ENCODE results near the gene ACTL7A.

ACTL7A gene, protein sequence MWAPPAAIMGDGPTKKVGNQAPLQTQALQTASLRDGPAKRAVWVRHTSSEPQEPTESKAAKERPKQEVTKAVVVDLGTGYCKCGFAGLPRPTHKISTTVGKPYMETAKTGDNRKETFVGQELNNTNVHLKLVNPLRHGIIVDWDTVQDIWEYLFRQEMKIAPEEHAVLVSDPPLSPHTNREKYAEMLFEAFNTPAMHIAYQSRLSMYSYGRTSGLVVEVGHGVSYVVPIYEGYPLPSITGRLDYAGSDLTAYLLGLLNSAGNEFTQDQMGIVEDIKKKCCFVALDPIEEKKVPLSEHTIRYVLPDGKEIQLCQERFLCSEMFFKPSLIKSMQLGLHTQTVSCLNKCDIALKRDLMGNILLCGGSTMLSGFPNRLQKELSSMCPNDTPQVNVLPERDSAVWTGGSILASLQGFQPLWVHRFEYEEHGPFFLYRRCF

DNA sequence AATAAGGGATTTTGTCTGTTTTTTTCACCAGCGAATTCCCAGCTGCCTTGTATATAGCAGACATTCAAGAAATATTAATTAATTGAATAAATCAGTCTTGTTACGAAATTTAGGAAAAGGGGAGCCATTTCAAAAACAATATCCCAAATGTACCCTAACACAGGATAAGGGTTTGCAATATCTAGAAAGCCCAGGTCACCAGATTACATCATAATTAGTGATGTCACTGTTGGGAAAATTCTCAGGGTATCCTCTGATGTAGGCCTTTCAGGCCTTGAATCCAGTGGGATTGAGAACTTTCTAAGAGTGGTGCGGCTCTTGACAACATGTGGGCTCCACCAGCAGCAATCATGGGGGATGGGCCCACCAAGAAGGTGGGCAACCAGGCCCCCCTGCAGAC, at the start of gene ACTL7A:
Gene ACTL7A (plus strand): TSS at position 270 of the 400 bp plus-strand sequence. CDS start 57 bp downstream, at position 327.
- Mint-ChIP-seq H3K27me3 (no peaks in the 10 kb centered on the region), H3K4me3 (no peak within 1 kb of the TSS), H3K36me3 (no peaks in the 10 kb centered on the region), H3K4me1 (ENCODE audit: low read depth) (no peaks in the 10 kb centered on the region), H3K27ac (no peak within 1 kb of the TSS), H3K9me3 (ENCODE audit: low read depth) (no peaks in the 10 kb centered on the region)

DNA sequence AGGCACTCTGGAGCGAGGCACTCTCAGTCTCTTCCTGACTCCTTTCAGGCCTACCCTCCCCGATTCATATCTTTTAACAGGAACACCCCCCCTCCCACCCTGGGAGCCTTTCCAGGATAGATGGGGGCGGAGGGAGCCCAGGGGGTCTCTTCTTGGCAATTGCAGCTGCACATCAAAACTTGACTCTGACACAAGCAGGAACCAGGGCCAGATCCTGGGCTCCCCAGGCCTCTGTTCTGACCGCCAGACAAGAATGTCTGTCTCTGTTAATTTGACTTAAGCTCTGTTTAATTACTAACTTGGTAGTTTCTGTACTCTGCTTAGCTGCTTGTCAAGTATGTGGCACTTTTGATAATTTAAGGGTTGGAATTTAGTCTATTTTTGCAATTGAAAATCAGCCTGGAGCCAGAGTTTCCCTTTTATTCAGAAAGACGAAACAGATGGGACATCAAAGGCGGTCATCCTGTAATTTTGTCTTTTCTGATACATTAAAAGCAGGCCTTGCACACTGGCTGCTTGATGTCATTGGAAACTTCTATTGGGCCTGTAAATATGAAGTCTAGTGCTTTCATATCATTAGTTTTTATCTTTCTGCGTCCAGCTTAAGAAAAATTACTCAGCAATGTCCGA, 49.6 kb upstream of the ACTL7A start:
- Mint-ChIP-seq H3K4me3 (no peak overlapping the region), H3K9me3 (ENCODE audit: low read depth) (peaks cover 5% of the 10 kb centered on the region), H3K27me3 (peaks cover 24% of the 10 kb centered on the region), H3K27ac (no peak overlapping the region), H3K4me1 (ENCODE audit: low read depth) (peaks cover 1% of the 10 kb centered on the region), H3K36me3 (no peaks in the 10 kb centered on the region)

DNA sequence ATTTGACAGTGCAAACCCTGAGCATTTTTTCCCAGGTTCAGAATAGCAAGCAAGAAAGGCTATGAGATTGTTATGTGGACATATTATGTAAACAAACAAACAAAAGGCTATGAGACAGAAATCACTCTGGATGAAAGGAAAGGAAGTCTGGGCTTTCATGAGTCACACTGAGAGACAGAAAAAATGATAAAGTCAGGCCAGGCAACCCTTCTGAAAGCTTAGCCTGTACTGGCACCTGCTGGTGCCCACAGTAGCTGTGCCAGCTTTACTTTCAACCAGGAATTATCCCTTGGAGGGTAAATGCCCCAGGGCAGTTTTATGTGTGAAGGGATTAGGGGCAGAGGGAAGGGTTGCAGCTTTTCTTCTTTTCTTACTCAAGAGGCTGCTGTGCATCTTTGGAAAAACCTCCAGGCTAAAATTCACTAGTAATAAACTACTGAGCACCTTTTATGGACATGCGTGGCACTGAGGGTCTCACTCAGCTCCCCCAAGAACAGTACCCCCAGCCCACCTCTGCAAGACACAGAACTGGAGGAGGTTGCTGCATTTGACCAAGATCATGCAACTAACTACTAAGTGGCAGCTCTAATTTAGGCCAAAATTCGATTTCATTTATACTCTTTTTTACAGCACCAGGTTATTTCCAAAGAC, 48.0 kb upstream of the ACTL7A start:
- H3K4me3 Mint-ChIP-seq = no peak overlapping the region
- no peaks in the 10 kb centered on the region for H3K36me3 Mint-ChIP-seq
- H3K27ac Mint-ChIP-seq = no peak overlapping the region
- H3K27me3 Mint-ChIP-seq = peaks cover 23% of the 10 kb centered on the region
- H3K4me1 Mint-ChIP-seq (ENCODE audit: low read depth) = peaks cover 1% of the 10 kb centered on the region
- H3K9me3 Mint-ChIP-seq (ENCODE audit: low read depth) = peaks cover 5% of the 10 kb centered on the region

DNA sequence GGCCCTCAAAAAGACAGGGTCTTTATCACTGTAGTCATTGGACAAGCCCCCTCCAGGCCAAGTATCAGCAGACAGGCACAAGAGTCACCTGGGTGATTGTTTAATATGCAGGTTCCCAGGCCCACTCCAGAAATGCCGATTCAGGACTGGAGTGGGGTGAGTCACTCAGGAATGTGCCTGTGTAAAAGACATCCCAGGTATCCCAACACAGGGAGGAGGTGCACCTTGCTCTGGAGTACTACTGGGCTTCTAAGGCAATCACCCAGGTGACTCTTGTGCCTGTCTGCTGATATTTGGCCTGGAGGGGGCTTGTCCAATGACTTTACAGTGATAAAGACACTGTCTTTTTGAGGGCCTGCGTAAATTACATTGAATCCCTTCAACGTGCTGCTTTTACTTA, 46.9 kb upstream of the ACTL7A start:
- H3K9me3 Mint-ChIP-seq (ENCODE audit: low read depth) = peaks cover 5% of the 10 kb centered on the region
- H3K4me1 Mint-ChIP-seq (ENCODE audit: low read depth) = peaks cover 1% of the 10 kb centered on the region
- H3K27ac Mint-ChIP-seq = no peak overlapping the region
- H3K36me3 Mint-ChIP-seq = no peaks in the 10 kb centered on the region
- no peak overlapping the region for H3K4me3 Mint-ChIP-seq
- H3K27me3 Mint-ChIP-seq = peaks cover 27% of the 10 kb centered on the region

DNA sequence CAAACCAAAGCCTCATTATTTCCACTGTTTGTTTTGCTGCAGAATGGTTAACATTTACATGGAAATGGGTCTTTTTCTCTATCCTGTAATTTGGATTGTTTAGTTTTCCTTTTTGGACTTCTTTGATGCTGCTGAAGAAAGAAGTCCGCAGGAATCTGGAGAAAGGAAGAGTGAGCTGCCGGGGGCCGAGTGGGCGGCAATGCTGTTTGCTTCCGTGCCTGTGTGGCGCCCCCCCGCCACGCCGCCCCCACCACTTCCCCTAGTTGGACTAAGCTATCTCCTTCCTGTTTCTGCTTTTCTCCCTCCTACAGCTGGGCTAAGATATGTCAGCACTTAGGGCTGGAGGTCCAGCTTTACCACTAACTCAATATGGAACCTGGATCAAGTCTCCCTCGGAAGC, 46.0 kb upstream of the ACTL7A start:
- peaks cover 5% of the 10 kb centered on the region for H3K9me3 Mint-ChIP-seq (ENCODE audit: low read depth)
- no peak overlapping the region for H3K4me3 Mint-ChIP-seq
- H3K36me3 Mint-ChIP-seq = no peaks in the 10 kb centered on the region
- H3K27me3 Mint-ChIP-seq = peaks cover 25% of the 10 kb centered on the region
- no peak overlapping the region for H3K27ac Mint-ChIP-seq
- peaks cover 1% of the 10 kb centered on the region for H3K4me1 Mint-ChIP-seq (ENCODE audit: low read depth)

DNA sequence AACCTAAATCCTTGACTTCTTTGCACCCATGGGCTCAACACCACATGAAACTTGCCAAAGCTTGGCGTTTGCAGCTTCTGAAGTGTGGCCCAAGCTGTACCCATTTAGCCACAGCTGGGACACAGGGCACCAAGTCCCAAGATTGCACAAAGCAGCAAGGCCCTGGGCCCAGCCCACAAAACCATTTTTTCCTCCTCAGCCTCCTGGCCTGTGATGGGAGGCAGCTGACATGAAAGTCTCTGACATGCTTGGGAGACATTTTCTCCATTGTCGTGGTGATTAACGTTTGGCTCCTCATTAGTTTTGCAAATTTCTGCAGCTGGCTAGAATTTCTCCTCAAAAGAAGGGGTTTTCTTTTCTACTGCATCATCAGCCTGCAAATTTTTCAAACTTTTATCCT, 38.2 kb upstream of the ACTL7A start:
- H3K9me3 Mint-ChIP-seq (ENCODE audit: low read depth) = peaks cover 10% of the 10 kb centered on the region
- H3K4me3 Mint-ChIP-seq = no peak overlapping the region
- H3K27me3 Mint-ChIP-seq = peaks cover 13% of the 10 kb centered on the region
- H3K36me3 Mint-ChIP-seq = no peaks in the 10 kb centered on the region
- H3K4me1 Mint-ChIP-seq (ENCODE audit: low read depth) = no peaks in the 10 kb centered on the region
- H3K27ac Mint-ChIP-seq = no peak overlapping the region

DNA sequence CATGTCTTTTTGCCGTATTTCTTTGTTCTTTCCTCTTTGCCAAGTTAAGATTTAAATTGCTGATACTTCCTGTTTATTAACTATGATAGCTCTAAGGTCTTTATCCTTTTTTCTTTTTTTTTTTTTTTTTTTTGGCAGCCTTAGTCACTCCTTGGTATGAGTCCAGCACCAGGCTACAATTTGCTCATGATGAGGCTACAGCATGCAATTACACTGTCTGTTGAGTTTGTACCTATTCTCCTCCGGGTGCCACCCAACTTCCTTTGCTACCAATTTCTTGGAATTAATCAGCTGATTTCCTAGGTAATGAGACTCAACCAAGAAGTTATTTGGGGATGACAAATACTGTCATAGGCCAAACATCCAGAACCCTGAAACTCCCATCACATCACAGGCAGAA, 31.8 kb upstream of the ACTL7A start:
- Mint-ChIP-seq H3K27ac (no peak overlapping the region), H3K4me1 (ENCODE audit: low read depth) (no peaks in the 10 kb centered on the region)

DNA sequence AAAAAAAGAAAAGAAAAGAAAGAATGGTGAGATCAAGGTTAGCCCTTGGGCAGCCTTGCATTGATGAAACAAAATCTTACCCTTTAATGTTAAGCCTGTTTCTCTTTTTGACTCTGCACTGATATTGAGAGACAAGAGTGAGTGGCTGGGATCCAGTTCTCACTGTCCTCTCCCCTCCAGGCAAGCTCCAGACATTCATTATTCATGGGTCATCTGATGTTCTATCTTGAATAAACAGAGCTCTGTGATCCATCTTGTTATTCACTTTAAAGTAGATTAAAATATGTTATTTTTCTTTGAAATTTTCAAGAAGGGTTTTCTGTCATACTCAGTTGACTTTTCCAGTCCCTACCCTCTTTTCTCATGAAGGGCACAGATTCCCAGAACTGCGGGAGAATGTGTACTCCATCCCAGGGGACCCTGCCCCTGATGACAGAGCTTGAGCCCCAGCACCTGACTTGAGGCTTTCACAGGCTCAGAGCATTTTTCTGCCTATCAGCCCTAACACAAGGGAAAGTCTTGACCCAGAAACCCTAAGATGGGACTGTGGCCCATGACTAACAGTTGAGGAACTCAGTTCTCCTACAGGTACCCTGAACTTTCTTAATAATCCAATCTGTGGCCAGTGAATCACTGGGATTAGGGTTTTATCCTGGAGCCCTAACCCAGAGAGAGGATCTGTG, 30.4 kb upstream of the ACTL7A start:
- Mint-ChIP-seq H3K27me3 (peaks cover 5% of the 10 kb centered on the region), H3K9me3 (ENCODE audit: low read depth) (no peaks in the 10 kb centered on the region), H3K4me3 (no peak overlapping the region), H3K36me3 (no peaks in the 10 kb centered on the region), H3K27ac (no peak overlapping the region), H3K4me1 (ENCODE audit: low read depth) (no peaks in the 10 kb centered on the region)

More for the DNA sequence above, 31.8 kb upstream of the ACTL7A start:
- Mint-ChIP-seq H3K4me3 (no peak overlapping the region), H3K36me3 (no peaks in the 10 kb centered on the region), H3K9me3 (ENCODE audit: low read depth) (no peaks in the 10 kb centered on the region), H3K27me3 (peaks cover 9% of the 10 kb centered on the region)

DNA sequence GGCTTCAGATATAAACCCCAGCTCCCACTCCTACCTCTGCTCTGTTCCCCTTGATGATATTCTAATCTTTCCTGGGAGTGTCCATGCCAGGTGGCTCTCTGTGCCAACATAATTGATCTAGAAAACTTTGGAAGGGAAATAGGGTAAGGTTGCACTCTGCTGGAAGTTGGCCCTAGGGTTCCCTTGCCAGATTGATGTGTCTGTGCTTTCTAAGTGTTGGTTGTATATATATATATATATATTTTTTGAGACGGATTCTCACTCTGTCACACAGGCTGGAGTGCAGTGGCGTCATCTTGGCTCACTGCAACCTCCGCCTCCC, 29.9 kb upstream of the ACTL7A start:
- Mint-ChIP-seq H3K36me3 (no peaks in the 10 kb centered on the region), H3K4me1 (ENCODE audit: low read depth) (no peaks in the 10 kb centered on the region), H3K27me3 (peaks cover 5% of the 10 kb centered on the region), H3K27ac (no peak overlapping the region), H3K4me3 (no peak overlapping the region), H3K9me3 (ENCODE audit: low read depth) (no peaks in the 10 kb centered on the region)

DNA sequence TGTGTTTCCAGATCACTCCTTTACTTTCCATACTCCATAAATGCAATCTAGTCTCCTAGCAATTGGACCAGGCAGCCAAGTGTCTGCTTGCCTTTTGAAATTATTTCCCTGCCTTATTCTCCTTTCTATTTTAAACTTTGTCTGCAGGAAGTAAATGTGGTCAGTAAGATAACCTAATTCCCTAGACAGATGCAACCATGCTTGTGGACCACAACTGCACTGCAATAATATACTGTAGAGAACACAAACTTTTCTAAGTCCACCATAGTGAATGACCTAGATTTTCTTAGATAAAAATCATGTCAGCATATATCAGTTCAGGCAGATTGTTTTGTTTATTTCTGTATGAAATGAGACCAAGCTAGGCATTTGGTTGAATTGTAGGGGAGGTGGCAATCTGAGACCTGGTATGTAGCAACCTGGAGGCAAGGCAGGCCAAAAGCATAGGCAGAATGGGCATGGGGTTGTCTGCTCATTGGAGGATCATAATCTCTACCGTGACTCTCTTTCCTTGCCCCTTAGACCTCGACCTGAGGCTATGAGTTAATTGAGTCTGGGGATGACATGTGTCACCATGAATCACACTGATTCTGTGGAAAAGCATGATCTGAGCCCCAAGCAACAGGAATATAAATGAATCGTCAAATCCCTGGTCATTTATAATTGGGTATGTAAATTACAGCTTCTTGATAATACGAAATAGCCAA, 27.0 kb upstream of the ACTL7A start:
- Mint-ChIP-seq H3K4me1 (ENCODE audit: low read depth) (no peaks in the 10 kb centered on the region), H3K9me3 (ENCODE audit: low read depth) (no peaks in the 10 kb centered on the region), H3K4me3 (no peak overlapping the region), H3K27me3 (peaks cover 5% of the 10 kb centered on the region), H3K36me3 (no peaks in the 10 kb centered on the region), H3K27ac (no peak overlapping the region)

DNA sequence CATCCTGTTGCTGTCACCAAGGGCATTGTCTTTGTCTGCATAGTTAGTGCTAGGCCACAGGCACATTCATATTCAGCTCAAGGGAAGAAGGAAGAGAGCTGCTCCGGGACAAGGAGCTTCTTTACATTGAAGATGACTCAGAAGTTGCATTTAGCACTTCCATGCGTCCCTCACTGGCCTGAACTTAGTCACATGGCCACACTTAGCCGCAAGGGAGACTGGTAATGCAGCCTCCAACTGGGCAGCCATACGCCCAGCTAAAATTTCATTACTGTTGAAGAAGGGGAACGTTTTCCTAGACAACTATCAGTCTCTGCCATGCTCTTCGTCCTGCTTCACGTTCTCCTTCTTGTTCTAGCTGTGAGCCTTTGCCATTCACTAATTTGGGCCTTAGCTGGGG, 26.2 kb upstream of the ACTL7A start:
- Mint-ChIP-seq H3K27ac (no peak overlapping the region), H3K36me3 (no peaks in the 10 kb centered on the region), H3K4me1 (ENCODE audit: low read depth) (no peaks in the 10 kb centered on the region), H3K27me3 (peaks cover 4% of the 10 kb centered on the region), H3K4me3 (no peak overlapping the region), H3K9me3 (ENCODE audit: low read depth) (no peaks in the 10 kb centered on the region)

DNA sequence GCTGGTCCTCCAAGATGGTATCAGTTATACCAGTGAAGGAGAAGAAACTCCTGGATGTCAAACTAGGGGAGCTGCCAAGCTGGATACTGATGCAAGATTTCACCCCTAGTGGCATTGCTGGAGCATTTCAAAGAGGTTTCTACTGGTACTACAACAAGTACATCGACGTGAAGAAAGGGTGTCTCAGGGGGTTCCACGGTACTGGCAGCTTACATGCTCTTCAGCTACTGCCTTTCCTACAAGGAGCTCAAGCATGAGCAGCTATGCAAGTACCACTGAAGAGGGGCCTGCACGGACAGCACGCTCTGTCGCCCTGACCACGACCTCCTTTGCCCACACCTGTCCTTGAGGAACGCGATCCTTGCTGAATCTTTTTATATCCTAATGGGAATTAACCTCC, 25.7 kb upstream of the ACTL7A start:
- H3K27me3 Mint-ChIP-seq = peaks cover 4% of the 10 kb centered on the region
- H3K36me3 Mint-ChIP-seq = no peaks in the 10 kb centered on the region
- H3K27ac Mint-ChIP-seq = no peak overlapping the region
- no peaks in the 10 kb centered on the region for H3K4me1 Mint-ChIP-seq (ENCODE audit: low read depth)
- no peaks in the 10 kb centered on the region for H3K9me3 Mint-ChIP-seq (ENCODE audit: low read depth)
- no peak overlapping the region for H3K4me3 Mint-ChIP-seq

DNA sequence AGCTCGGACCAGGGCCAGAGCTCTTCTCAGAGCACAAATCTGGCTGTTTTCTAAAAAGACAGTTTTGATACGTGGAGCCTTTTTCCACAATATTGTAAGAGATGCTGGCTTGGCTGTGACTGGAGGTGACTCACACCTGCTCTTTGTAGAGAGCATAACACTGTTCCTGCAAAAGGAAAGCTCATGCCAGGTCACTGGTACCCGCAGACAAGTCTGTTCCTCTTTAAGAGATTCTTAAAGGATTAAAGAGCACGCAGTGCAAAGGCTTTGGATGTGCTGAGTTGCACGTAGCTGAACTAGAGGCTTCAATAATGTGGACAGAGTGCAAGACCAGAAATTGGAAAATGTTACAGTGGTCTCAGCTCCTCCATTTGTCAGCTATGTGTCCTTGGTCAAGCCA, 25.3 kb upstream of the ACTL7A start:
- no peaks in the 10 kb centered on the region for H3K4me1 Mint-ChIP-seq (ENCODE audit: low read depth)
- no peaks in the 10 kb centered on the region for H3K9me3 Mint-ChIP-seq (ENCODE audit: low read depth)
- H3K27me3 Mint-ChIP-seq = peaks cover 4% of the 10 kb centered on the region
- no peaks in the 10 kb centered on the region for H3K36me3 Mint-ChIP-seq
- H3K27ac Mint-ChIP-seq = no peak overlapping the region
- no peak overlapping the region for H3K4me3 Mint-ChIP-seq

DNA sequence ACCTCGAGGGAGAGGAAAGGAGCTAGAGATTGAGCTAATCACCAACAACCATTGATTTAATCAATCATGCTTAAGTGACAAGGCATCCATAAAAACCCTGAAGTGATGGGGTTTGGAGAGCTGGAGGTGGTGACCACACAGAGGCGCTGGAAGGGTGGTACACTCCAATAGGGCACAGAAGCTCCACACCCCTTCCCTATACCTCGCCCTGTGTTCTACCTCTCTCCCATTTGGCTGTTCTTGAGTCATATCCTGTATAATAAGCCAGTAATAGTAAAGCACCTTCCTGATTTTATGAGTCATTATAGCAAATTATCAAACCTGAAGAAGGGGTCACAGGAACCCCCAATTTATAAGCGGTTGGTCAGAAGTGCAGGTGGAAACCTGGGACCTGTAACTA, 24.5 kb upstream of the ACTL7A start:
- Mint-ChIP-seq H3K27me3 (peaks cover 4% of the 10 kb centered on the region), H3K4me1 (ENCODE audit: low read depth) (peaks cover 1% of the 10 kb centered on the region), H3K27ac (no peak overlapping the region), H3K4me3 (no peak overlapping the region), H3K9me3 (ENCODE audit: low read depth) (no peaks in the 10 kb centered on the region), H3K36me3 (no peaks in the 10 kb centered on the region)
